A172 (cell line): ENCODE results near the gene CD27. TPM values are rescaled to one million over a fixed set of nuclear protein-coding genes. Genes with fewer than 3 reads are reported as not detected.
"Not testable (repeated sequence)": the region's sequence is repeated elsewhere in the genome, so short reads cannot be mapped to it uniquely, and the experiment has no call there.

Experiments used
- DNase-seq: peaks from one replicate; pipeline ENCODE4 v3.0.0-alpha.2; 2015; ENCODE audit warnings: low spot score
- total RNA-seq: library from RNA; depleted of rRNA; stranded (reverse); fragments of >200 nt; shearing (Covaris generic); gene quantifications from 2 replicates; pipeline ENCODE4 v1.2.3, GENCODE V29; 2014

CD27 gene
- total RNA-seq, 1 experiment from 2014 or later: not detected

DNA sequence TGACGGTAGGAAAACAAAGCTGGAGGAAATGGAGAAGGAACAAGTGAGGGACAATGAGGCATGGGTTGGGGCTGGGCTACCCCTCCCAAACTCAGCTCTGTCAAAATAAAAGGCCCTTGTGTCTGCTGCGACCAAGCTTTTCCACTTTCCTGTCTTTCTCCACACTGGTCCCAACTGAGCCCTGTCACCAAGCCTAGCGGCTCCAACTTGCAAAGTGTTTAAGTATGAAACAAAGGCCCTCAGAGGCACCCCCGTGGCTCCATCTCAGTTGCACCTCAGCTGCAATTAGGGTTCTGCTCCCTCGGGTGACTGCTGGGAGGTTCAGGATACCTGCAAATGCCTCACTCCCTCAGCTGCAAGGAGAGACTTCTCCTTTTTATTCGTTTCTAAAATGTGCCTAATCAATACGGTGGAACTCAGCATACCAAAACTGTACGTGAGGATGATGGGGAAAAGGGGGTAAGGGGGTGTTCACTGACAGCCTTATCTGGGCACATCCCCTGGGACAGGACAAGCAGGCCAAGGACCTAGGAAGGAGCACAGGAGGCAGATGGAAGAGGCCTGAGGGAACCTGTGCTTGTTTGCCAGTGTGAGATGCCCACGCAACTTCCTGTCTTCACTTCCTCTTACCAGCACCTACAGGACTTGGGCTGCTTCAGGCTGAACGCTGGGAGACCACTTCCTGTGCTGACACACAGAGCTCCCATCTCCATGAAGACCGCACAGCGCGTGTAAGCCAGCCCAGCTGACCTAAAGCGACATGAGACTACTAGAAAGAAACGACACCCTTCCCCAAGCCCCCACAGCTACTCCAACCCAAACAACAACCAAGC is 16.9 kb downstream of the CD27 start:
- DNase-seq: peak; percentile 6

DNA sequence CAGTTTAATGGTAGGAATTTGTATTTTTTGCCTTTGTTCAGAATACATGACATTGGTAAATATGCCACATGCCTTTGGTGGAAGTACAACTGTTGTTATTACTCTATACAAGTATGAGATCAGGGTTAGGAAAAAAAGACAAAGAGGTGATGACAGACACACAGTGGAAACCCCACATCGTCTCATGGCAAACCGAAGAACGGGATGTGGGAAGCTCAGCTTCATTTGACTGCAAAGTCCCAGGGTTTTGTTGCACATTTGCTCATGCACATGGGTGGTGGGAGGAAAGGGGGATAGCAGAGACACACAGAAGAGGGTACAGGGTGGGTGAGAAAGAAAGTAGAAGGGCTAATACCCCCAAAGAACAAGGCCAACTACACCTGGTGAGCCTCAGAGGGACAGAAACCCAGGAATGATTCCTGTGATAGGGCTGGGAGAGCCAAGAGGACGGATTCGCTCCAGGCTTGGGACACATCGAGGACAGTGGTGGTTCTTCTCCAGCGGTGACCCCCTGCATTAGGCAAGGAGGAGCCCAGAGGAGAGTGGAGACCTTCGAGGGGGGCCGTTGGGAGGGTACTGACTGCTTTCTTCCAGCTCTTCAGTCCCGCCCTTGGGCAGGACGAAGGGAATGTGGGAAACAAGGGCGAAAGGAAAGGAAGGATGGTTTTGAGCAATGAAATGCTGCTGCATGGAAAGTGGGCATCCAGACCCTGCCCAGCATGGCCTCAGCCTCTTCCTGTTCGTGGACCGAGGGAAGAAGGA is 17.7 kb downstream of the CD27 start:
- no peak for DNase-seq

DNA sequence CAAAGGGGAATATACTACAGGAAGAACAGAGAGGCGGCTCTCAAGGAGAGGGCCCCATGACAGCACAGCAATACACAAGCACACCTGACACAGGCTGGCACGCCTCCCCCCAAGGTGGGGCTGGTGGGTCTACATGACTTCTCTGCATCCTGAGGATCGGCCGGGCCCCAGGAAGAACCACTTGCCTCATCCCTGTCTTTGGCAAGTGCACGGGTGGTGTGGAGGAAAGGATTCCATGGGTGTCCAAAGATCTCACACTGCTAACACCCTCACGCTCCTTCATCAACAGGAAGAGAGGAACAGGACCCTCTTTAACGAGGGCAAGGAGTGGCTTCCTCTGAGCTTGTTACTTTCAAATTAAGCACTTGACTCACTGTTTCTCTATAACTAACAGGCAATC is 18.5 kb downstream of the CD27 start:
- DNase-seq: no peak

DNA sequence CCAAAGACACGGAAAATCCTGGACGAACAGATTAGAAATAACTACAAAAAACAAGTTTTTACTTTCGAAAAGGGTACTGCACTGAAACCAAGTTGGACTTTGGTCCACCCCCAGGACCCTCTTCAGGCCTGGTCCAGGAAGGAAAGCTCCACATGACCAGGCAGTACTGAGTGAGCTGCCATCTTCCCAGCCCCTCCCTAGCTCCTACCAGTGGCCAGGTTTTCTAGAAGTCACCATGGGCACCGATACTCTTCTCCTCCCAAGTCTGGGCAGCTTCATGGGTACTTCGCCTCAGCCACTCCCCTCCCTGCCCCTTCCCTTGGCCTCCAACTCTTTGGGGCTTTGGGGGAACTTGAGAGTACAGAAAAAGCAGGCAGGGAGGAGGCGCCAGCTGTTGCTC is 19.1 kb downstream of the CD27 start:
- no peak for DNase-seq

DNA sequence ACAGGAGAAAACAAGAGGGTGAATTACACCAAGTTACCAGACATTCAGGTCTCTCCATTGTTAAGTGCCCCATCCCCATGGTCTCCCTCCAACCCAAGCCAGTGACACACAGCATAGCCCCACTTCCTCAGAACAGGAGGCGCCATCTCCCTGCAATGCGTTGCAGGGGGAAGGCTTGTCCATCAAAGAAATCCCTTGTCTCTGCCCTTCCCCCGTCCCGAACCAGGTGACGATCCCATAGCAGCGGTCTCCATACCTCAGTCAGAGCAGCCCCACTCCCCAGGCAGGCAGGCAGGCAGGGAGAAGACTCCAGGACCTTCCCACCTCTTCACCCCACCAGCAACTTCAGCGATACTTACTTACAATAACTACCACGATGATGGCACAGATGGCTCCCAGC is 19.8 kb downstream of the CD27 start:
- DNase-seq: no peak

DNA sequence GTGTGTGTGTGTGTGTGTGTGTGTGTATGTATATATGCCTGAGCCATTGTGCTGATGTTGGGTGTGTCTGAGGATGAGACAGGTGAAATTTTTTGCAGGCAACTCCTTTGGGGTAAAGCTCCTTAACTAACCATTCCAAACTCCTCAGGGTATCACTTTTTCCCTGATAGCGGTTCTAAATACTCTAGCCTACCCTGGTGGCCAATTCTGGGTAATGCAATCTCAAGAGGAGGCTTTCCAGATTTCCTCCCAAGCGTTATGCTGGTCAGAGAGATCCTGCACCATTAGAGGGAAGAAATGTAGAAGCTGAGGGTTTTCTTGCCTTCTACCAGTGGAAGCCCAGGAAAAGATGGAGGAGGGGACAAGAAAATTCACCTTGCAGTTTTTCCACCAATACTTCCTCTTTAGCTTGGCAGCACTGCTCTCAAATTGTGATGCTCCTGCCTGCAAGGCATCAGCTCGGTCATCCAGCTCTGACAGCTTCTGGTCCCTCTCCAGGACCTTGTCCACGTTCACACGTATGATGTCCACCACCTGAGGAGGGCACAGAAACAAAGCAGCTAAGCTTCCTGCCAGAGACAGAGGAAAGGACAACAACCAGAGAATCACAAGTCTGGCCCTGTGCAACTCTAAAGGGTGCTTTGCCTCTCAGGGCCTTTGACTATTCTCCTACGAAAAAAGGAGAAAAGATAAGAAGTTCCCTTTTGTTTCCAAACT is 20.9 kb downstream of the CD27 start:
- peak; percentile 48 for DNase-seq

DNA sequence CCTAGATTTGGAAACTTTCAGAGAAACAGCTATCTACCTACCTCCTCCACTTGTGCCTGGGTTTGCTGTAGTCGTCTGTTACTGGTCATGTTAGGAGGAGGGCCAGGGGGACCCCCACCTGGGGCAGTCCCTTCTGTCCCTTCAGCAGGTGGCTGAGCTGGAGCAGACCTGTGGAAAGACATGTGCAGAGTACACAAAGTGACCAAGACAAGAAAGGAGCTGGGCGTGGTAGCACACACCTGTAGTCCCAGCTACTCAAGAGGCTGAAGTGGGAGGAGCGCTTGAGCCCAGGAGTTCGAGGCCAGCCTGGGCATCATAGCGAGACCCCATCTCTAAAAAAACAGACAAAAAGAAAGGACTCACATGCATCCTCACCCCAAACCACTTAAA is 21.4 kb downstream of the CD27 start:
- no peak for DNase-seq

DNA sequence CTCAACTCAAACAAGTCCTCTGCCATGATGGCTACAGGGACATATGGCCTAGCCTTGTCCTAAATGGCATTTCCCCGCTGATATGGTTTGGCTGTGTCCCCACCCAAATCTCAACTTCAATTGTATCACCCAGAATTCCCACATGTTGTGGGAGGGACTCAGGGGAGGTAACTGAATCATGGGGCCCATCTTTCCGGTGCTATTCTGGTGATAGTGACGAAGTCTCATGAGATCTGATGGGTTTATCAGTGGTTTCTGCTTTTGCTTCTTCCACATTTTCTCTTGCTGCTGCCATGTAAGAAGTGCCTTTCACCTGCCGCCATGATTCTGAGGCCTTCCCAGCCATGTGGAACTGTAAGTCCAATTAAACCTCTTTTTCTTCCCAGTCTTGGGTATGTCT is 22.0 kb downstream of the CD27 start:
- not testable (repeated sequence) for DNase-seq

DNA sequence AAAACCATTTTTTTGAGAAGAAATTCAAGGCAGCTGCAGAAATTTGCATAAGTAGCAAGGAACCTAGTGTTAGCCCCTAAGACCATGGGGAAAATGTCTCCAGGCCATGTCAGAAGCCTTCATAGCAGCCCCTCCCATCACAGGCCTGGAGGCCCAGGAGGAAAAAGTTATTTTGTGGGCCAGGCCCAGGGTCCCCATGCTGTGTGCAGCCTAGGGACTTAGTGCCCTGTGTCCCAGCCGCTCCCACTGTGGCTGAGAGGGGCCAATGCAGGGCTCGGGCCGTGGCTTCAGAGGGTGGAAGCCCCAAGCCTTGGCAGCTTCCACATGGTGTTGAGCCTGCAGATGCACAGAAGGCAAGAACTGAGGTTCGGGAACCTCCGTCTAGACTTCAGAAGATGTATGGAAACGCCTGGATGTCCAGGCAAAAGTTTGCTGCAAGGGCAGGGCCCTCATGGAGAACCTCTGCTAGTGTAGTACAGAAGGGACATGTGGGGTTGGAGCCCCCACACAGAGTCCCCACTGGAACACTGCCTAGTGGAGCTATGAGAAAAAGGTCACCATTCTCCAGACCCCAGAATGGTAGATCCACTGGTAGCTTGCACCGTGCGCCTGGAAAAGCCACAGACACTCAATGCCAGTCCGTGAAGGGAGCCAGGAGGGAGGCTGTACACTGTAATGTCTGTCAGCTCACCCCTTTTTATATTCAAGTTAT is 23.0 kb downstream of the CD27 start:
- DNase-seq: not testable (repeated sequence)

DNA sequence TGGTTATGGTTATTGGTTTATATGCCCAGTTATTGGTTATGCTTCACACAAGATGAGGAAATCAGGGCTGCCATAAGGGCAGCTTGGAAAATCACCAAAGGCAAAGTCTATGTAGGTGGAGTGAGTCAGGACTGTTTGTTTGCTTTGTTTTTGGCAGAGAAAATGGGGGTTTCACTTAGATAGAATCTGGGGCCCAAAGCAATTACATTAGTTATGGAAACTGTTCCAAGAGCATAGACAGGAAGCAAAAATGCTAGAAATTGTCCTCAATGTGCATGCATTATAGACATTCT is 23.5 kb downstream of the CD27 start:
- DNase-seq: no peak

DNA sequence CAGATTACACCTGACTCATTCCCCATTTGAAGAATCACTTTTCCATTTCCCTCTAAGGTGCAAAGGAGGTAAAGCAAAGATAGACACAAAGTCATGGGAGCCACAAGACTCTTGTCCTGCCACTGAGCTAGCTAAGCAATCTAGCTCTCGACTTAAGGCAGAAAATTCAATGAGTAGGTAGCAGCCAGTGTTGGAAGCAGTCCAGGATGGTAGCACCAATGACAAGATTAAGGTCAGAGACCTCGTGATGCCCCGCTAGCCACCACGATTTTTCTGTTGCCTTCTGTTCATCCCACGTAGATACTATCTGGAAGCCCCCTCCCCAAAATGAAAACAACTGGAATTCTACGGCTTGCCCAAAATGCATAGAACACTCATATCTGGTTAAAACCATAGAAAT is 24.3 kb downstream of the CD27 start:
- DNase-seq: no peak

DNA sequence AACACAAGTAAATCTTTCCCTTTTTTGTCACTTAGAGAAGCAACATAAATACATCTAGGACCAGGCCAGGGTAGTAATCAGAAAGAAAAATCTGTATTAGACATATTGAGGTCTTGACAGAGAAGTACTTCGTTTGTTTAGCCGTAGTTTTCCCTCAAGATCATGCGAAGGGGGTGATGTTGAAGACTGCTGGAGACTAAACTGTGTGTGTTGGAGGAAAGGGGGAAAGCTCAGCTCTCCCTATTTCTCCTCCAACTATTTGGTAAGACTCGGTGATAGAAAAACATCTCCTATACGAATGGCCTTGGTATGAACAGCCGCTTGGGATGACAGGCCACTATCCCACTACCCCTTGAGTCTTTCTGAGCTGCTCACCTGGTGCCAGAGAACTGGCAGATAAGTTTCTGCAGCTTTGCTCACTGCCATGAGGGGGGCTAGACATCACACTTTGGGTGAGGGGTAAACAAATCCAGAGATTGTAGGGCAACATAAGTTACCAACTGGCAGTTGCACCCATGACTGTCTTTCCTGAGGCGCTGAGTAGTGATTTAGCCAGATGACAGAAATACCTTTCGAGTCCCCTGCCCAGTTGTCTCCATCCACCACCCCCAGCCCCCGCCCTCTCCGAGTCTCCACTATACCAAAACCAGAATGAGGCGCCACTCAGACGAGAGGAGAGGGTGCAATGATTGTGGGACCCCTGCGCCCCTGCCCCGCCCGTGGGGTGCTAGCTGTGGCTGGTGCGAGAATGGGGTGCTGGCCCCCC is 25.0 kb downstream of the CD27 start:
- no peak for DNase-seq

DNA sequence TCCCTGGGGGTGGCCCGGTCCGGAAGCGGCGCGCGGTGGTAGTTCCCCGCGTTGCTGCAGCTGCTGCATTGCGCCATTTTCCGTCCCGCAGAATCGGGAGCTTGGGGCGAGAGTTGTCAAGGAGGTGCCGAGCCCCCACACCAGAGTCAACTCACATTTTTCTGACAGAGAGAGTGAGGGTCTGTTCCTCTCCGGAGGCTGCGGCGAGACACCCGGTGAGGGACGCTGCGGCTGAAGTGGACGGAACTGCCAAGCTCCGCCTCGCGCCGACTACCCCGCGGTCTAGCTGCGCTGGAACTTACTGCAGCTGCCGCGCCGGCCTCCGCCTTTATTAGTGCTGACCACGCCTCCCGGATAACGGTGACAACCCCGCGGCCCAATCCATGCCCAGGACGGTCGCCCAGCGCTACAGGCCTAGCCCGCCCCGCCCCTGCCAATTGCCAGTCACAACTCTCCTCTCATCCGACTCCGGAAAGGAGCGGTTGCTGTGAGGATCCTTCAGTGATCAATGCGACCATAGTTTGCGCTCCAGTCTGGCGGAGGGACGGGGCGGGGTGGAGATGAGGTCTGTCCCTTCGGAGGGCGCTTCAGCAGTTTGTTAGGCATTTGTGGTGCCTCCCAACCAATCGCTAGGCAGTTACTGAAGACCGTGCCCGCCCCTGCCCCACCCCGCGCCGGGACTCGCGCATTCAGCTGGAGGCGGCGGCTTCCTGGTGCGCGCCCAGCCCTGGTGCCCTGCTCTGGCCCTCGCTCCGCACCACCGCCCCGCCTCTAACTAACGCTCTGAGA is 25.8 kb downstream of the CD27 start, which contains the start of gene VAMP1:
Gene VAMP1, minus strand, starts transcription at position 303 of the 789 bp plus-strand sequence. Its CDS starts 146 bp downstream, at position 157.
- peak; percentile 90 for DNase-seq

DNA sequence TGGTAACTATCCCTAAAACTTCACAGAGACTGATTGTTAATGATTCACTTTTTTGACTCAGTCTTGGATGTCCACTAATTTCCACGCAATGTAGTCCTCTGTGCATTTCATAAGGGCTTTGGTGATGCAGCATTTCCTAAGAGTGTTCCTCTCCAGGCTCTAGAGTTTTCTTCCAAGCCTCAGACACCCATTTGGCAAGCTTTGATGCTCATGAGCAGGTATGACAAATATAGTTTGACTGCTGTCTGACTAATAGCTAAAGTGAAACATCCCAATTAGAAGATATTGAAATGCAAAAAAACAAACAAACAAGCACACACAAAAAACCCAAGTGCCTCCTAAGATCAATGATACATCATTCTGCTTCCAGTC is 27.2 kb downstream of the CD27 start:
- no peak for DNase-seq

DNA sequence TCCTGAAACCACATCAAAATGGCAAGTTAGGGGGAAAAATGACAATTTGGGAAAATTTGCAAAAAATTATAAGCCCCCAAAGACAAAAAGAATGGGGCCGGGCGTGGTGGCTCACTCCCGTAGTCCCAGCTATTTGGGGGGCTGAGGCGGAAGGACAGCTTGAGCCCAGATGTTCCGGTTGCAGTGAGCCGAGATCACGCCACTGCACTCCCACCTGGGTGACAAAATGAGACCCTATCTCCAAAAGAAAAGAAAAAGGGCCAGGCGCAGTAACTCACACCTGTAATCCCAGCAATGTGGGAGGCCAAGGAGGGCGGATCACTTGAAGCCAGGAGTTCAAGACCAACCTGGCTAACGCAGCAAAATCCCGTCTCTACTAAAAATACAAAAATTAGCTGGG is 27.7 kb downstream of the CD27 start:
- no peak for DNase-seq

DNA sequence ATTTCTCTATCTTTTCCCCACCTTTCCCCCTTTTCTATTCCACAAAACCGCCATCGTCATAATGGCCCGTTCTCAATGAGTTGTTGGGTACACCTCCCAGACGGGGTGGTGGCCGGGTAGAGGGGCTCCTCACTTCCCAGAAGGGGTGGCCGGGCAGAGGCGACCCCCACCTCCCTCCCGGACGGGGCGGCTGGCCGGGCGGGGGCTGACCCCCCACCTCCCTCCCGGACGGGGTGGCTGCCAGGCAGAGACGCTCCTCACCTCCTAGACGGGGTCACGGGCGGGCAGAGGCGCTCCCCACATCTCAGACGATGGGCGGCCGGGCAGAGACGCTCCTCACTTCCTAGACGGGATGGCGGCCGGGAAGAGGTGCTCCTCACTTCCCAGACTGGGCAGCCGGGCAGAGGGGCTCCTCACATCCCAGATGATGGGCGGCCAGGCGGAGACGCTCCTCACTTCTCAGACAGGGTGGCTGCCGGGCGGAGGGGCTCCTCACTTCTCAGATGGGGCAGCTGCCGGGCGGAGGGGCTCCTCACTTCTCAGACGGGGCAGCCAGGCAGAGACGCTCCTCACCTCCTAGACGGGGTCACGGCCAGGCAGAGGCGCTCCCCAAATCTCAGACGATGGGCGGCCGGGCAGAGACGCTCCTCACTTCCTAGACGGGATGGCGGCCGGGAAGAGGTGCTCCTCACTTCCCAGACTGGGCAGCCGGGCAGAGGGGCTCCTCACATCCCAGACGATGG is 30.6 kb downstream of the CD27 start:
- DNase-seq: not testable (repeated sequence)

DNA sequence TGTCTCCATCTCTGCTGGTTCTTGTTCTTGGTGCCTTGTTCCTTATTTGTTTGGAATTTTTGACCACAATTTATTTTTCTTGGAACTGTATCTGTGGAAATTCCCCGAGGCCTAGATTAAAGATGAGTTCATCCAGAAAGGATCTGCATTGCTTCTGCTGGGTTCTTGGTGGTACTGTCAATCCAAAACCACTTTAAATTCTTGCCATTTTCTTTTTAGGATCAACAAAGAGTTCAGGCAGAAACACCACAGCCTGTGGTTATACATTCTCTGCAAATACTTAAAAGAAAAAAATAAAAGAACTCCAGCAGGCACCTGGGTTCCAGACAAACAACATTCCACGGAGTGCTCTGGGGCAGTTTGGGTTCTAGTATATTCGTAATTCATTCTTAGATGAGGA is 31.7 kb downstream of the CD27 start:
- DNase-seq: peak; percentile 63

DNA sequence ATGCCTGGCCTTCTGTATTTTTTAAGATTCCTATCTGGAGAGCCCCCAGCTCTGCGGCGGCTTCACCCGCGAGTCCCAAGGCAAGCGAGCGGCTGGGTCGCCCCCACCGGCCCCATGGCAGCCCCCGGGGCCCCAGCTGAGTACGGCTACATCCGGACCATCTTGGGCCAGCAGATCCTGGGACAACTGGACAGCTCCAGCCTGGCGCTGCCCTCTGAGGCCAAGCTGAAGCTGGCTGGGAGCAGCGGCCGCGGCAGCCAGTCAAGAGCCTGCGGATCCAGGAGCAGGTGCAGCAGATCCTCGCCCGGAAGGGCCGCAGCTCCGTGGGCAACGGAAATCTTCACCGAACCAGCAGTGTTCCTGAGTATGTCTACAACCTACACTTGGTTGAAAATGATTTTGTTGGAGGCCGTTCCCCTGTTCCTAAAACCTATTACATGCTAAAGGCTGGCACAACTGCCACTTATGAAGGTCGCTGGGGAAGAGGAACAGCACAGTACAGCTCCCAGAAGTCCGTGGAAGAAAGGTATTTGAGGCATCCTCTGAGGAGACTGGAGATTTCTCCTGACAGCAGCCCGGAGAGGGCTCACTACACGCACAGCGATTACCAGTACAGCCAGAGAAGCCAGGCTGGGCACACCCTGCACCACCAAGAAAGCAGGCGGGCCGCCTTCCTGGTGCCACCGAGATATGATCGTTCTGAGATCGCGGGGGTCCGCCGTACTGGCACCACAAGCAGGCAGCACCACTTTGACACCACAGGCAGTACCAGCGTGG is 33.0 kb downstream of the CD27 start:
- not testable (repeated sequence) for DNase-seq

DNA sequence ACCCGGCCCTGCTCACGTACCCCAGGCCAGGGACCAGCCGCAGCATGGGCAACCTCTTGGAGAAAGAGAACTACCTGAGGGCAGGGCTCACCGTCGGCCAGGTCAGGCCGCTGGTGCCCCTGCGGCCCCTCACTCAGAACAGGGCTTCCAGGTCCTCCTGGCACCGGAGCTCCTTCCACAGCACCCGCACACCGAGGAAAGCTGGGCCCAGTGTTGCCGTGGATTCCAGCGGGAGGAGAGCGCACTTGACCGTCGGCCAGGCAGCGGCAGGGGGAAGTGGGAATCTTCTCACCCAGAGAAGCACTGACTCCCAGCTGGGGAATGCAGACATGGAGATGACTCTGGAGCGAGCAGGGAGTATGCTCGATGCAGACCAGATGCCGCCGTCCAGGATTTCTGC is 33.7 kb downstream of the CD27 start:
- no peak for DNase-seq
